ENCODE results near the gene CFAP52. TPM values are rescaled to one million over a fixed set of nuclear protein-coding genes. Genes with fewer than 3 reads are reported as not detected.

Gene CFAP52
- not detected for total RNA-seq
- polyA plus RNA-seq: under 1 TPM in 2 of 3 donors, not detected in 1; 0.12 to 0.21 TPM
- long read RNA-seq, donor 1: 0 reads
- long read RNA-seq, donor 2: 0 reads

- intact Hi-C loops (cut with DNase I): no loop called here
- H3K27ac ChIP-seq: peak within 1 kb of the TSS; percentile 68
- ATAC-seq: peak; percentile 67 to 91 (median 81)
These were observed at the start of gene CFAP52 for GRCh38 chr17:9576521-9577372. CFAP52 (plus strand) TSS chr17:9576642; CDS start chr17:9576696, 54 bp downstream.

GRCh38 chr17:9527788-9528187, 48.7 kb upstream of the CFAP52 start:
- no peaks in the 10 kb centered on the region for H3K27me3 ChIP-seq (ENCODE audit: insufficient read depth in 3 of 3, low read length in 2 of 3)
- TF ChIP-seq CTCF (IDR thresholded peaks at IDR 0.05): no peak
- DNase-seq (no peak), ATAC-seq (no peak)
- H3K9me3 ChIP-seq: no peaks in the 10 kb centered on the region
- intact Hi-C loops (cut with DNase I): loop anchor here in 1 of 2 donors (10.0 kb wide), 1 partner anchor 203 kb away; no protein-coding TSS in a partner anchor
- WGBS, 3 donors: 63 to 80% (median 70%) methylated on average over 3 of the region's 3 CpGs
- no peak overlapping the region for H3K4me3 ChIP-seq
- H3K4me1 ChIP-seq: no peaks in the 10 kb centered on the region
- H3K36me3 ChIP-seq (ENCODE audit: insufficient read depth in 1 of 2, low read depth in 1 of 2): no peaks in the 10 kb centered on the region
- no peak overlapping the region for H3K27ac ChIP-seq

More at GRCh38 chr17:9576521-9577372, at the start of gene CFAP52:
- Histone ChIP-seq H3K36me3 (ENCODE audit: insufficient read depth in 1 of 2, low read depth in 1 of 2) (no peaks in the 10 kb centered on the region), H3K27me3 (ENCODE audit: insufficient read depth in 3 of 3, low read length in 2 of 3) (no peaks in the 10 kb centered on the region), H3K4me3 (peak within 1 kb of the TSS; percentile 94), H3K9me3 (no peaks in the 10 kb centered on the region), H3K4me1 (peaks cover 10% of the 10 kb centered on the region)
- peak; percentile 47 for TF ChIP-seq CTCF (IDR thresholded peaks at IDR 0.05)
- DNase-seq: peak; percentile 73 to 85
- 8 to 10% (median 10%) methylated on average over 38 of the region's 38 CpGs for WGBS, 3 donors

GRCh38 chr17:9529033-9529700, 47.3 kb upstream of the CFAP52 start:
- WGBS, 3 donors: 65 to 68% (median 68%) methylated on average over 5 of the region's 5 CpGs
- Histone ChIP-seq H3K27me3 (ENCODE audit: insufficient read depth in 3 of 3, low read length in 2 of 3) (no peaks in the 10 kb centered on the region), H3K4me3 (no peak overlapping the region), H3K4me1 (no peaks in the 10 kb centered on the region), H3K36me3 (ENCODE audit: insufficient read depth in 1 of 2, low read depth in 1 of 2) (no peaks in the 10 kb centered on the region), H3K9me3 (no peaks in the 10 kb centered on the region), H3K27ac (no peak overlapping the region)
- ATAC-seq (no peak), DNase-seq (no peak)
- TF ChIP-seq CTCF (IDR thresholded peaks at IDR 0.05): peak; percentile 42
- intact Hi-C loops (cut with DNase I): loop anchor here in 1 of 2 donors (10.0 kb wide), 1 partner anchor 204 kb away; no protein-coding TSS in a partner anchor

- intact Hi-C loops (cut with DNase I): no loop called here
- DNase-seq (no peak), ATAC-seq (no peak)
- Histone ChIP-seq H3K27me3 (ENCODE audit: insufficient read depth in 3 of 3, low read length in 2 of 3) (no peaks in the 10 kb centered on the region), H3K36me3 (ENCODE audit: insufficient read depth in 1 of 2, low read depth in 1 of 2) (no peaks in the 10 kb centered on the region), H3K27ac (no peak overlapping the region), H3K4me3 (no peak overlapping the region), H3K4me1 (no peaks in the 10 kb centered on the region), H3K9me3 (no peaks in the 10 kb centered on the region)
- WGBS, 3 donors: 69 to 77% (median 75%) methylated on average over 2 of the region's 2 CpGs
- TF ChIP-seq CTCF (IDR thresholded peaks at IDR 0.05): no peak
These were observed 45.4 kb upstream of the CFAP52 start for GRCh38 chr17:9531034-9531433.

Data from psoas muscle (tissue), 8 donors.